Neural progenitor cell (in vitro differentiated cells): ENCODE measurements around the gene USP48. TPM values are rescaled to one million over a fixed set of nuclear protein-coding genes. Genes with fewer than 3 reads are reported as not detected.

Source experiments
- DNase-seq: peaks from one replicate; pipeline ENCODE4 v3.0.0-alpha.2; 2016; ENCODE audit warnings: low spot score
- H2AFZ ChIP-seq: fragments of 200-600 bp; sonication (generic); replicated peaks from 2 replicates; pipeline ENCODE4 v1.6.1; 2016; ENCODE audit warnings: antibody characterized with exemption
- H3F3A ChIP-seq: fragments of 200-600 bp; sonication (generic); 2 replicates; pipeline ENCODE4 v1.6.1; 2016; ENCODE audit warnings: antibody characterized with exemption, low read depth
- H3K27ac ChIP-seq: fragments of 200-600 bp; sonication (generic); 2 replicates; pipeline ENCODE4 v1.5.1; 2016; ENCODE audit warnings: mild to moderate bottlenecking
- H3K27me3 ChIP-seq: fragments of 200-600 bp; sonication (generic); 2 replicates; pipeline ENCODE4 v1.6.1; 2016; ENCODE audit warnings: mild to moderate bottlenecking, moderate library complexity
- H3K36me3 ChIP-seq: fragments of 200-600 bp; sonication (generic); 2 replicates; pipeline ENCODE4 v1.5.1; 2016
- H3K4me1 ChIP-seq: fragments of 200-600 bp; sonication (generic); 2 replicates; pipeline ENCODE4 v1.6.1; 2016; ENCODE audit warnings: mixed run types
- H3K4me2 ChIP-seq: fragments of 200-600 bp; sonication (generic); 2 replicates; pipeline ENCODE4 v1.6.1; 2016
- H3K4me3 ChIP-seq: fragments of 200-600 bp; sonication (generic); 2 replicates; pipeline ENCODE4 v1.5.1; 2016
- H3K79me2 ChIP-seq: fragments of 200-600 bp; sonication (generic); 2 replicates; pipeline ENCODE4 v1.6.1; 2016; ENCODE audit warnings: low read depth
- H3K9ac ChIP-seq: fragments of 200-600 bp; sonication (generic); 2 replicates; pipeline ENCODE4 v1.6.1; 2016
- H3K9me3 ChIP-seq: fragments of 200-600 bp; sonication (generic); 2 replicates; pipeline ENCODE4 v1.5.1; 2016; ENCODE audit warnings: low read depth
- H4K20me1 ChIP-seq: fragments of 200-600 bp; sonication (generic); 2 replicates; pipeline ENCODE4 v1.6.1; 2016; ENCODE audit warnings: low read depth
- H3K27ac Mint-ChIP-seq: 3 replicates; pipeline ENCODE4 v1.8.0; 2021; ENCODE audit warnings: mixed read lengths
- H3K27me3 Mint-ChIP-seq: 2 replicates; pipeline ENCODE4 v1.8.0; 2022; ENCODE audit warnings: low read depth, mild to moderate bottlenecking, inconsistent platforms, moderate library complexity, mixed read lengths; ENCODE audit not compliant: insufficient read depth
- H3K36me3 Mint-ChIP-seq: 3 replicates; pipeline ENCODE4 v1.8.0; 2021; ENCODE audit warnings: mixed read lengths
- H3K4me1 Mint-ChIP-seq: 3 replicates; pipeline ENCODE4 v1.8.0; 2021; ENCODE audit warnings: mixed read lengths
- H3K4me3 Mint-ChIP-seq: 3 replicates; pipeline ENCODE4 v1.8.0; 2021; ENCODE audit warnings: mild to moderate bottlenecking, moderate library complexity, mixed read lengths
- H3K9me3 Mint-ChIP-seq: 3 replicates; pipeline ENCODE4 v1.8.0; 2020; ENCODE audit warnings: mixed read lengths
- EZH2 ChIP-seq: fragments of 200-600 bp; sonication (generic); IDR thresholded peaks from 2 replicates; pipeline ENCODE4 v1.6.1; 2017; ENCODE audit warnings: antibody characterized with exemption, mild to moderate bottlenecking, moderate library complexity
- EZH2phosphoT487 ChIP-seq: fragments of 200-600 bp; sonication (generic); IDR thresholded peaks from 2 replicates; pipeline ENCODE4 v1.6.1; 2017; ENCODE audit warnings: antibody characterized with exemption
- total RNA-seq: library from RNA; depleted of rRNA; stranded (reverse); fragments of >200 nt; gene quantifications from 2 replicates; pipeline ENCODE4 v1.2.3, GENCODE V29; 2015; ENCODE audit warnings: low replicate concordance
- TF ChIP-seq, protein P1 (sequence below): fragments of 200-600 bp; sonication (generic); IDR thresholded peaks from 2 replicates; pipeline ENCODE4 v1.5.1; 2017; ENCODE audit warnings: antibody characterized with exemption, mild to moderate bottlenecking

Gene USP48
- total RNA-seq, 1 donor from 2014 or later, result 50.3 TPM

GRCh38 chr1:21754583-21754982, 28.4 kb downstream of the USP48 start:
- Histone ChIP-seq H3K27me3 (no peaks in the 10 kb centered on the region), H3K4me1 (no peaks in the 10 kb centered on the region), H2AFZ (no peak overlapping the region), H3K9ac (no peak overlapping the region), H3K79me2 (peaks cover 21% of the 10 kb centered on the region), H3K27ac (no peak overlapping the region), H3F3A (no peaks in the 10 kb centered on the region), H4K20me1 (peaks cover 6% of the 10 kb centered on the region), H3K36me3 (peaks cover 3% of the 10 kb centered on the region), H3K9me3 (no peaks in the 10 kb centered on the region), H3K4me2 (no peak overlapping the region), H3K4me3 (no peak overlapping the region)
- Mint-ChIP-seq H3K27me3 (no peaks in the 10 kb centered on the region), H3K9me3 (no peaks in the 10 kb centered on the region), H3K4me3 (no peak overlapping the region), H3K36me3 (peaks cover 16% of the 10 kb centered on the region), H3K27ac (no peak overlapping the region), H3K4me1 (no peaks in the 10 kb centered on the region)
- no peak for DNase-seq
- no peak for TF ChIP-seq EZH2phosphoT487
- TF ChIP-seq, protein P1, sequence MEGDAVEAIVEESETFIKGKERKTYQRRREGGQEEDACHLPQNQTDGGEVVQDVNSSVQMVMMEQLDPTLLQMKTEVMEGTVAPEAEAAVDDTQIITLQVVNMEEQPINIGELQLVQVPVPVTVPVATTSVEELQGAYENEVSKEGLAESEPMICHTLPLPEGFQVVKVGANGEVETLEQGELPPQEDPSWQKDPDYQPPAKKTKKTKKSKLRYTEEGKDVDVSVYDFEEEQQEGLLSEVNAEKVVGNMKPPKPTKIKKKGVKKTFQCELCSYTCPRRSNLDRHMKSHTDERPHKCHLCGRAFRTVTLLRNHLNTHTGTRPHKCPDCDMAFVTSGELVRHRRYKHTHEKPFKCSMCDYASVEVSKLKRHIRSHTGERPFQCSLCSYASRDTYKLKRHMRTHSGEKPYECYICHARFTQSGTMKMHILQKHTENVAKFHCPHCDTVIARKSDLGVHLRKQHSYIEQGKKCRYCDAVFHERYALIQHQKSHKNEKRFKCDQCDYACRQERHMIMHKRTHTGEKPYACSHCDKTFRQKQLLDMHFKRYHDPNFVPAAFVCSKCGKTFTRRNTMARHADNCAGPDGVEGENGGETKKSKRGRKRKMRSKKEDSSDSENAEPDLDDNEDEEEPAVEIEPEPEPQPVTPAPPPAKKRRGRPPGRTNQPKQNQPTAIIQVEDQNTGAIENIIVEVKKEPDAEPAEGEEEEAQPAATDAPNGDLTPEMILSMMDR, result no peak
- no peak for TF ChIP-seq EZH2

DNA sequence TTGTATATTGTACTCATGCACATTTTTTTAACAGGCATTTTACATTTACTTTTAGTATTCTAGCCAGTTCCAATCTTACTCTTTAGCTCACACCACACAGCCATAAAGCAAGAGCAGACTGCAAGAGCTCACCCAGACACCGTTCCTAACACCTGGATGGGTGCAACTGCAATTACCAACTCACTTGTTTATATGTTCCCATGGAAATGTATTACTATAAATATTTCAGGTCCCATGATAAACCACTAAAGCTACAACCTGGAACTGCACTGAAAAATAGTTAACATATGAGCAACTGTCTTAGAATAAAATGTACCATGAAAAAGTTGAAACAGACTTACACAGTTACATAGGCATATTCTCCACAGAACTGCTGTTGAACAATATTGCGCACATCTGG, 30.8 kb downstream of the USP48 start:
- Histone ChIP-seq H2AFZ (no peak overlapping the region), H3K4me1 (no peaks in the 10 kb centered on the region), H3K9ac (no peak overlapping the region), H4K20me1 (no peaks in the 10 kb centered on the region), H3K27ac (no peak overlapping the region), H3K36me3 (peaks cover 3% of the 10 kb centered on the region), H3K4me3 (no peak overlapping the region), H3K27me3 (no peaks in the 10 kb centered on the region), H3K4me2 (no peak overlapping the region), H3K9me3 (no peaks in the 10 kb centered on the region), H3K79me2 (no peaks in the 10 kb centered on the region), H3F3A (no peaks in the 10 kb centered on the region)
- peaks cover 19% of the 10 kb centered on the region for H3K36me3 Mint-ChIP-seq
- TF ChIP-seq EZH2phosphoT487 (no peak), EZH2 (no peak)
- TF ChIP-seq, protein P1, result no peak
- no peaks in the 10 kb centered on the region for H3K9me3 Mint-ChIP-seq
- H3K27ac Mint-ChIP-seq, result no peak overlapping the region
- H3K4me3 Mint-ChIP-seq, result no peak overlapping the region
- H3K27me3 Mint-ChIP-seq, result no peaks in the 10 kb centered on the region
- no peaks in the 10 kb centered on the region for H3K4me1 Mint-ChIP-seq
- DNase-seq, result no peak

DNA sequence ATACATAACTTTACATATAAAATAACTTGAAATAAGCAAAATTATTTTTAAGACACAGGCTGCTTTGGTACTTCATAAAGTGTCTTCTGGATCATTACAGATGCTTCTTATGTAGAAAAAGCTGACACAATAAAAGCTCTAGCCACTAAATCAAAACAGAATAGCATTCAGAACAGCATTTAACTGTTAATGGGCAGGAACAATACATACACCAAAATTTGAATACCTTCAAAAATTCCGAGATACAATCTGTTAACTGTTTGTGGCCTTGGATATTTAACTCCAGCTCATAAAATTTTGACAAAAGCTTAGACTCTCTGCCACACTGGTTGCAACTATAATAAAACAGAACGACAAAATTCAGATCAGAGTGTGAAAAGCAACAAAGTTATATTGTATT, 31.7 kb downstream of the USP48 start:
- H3K4me2 ChIP-seq, result no peak overlapping the region
- no peaks in the 10 kb centered on the region for H3K9me3 Mint-ChIP-seq
- no peaks in the 10 kb centered on the region for H3F3A ChIP-seq
- TF ChIP-seq, protein P1, result no peak
- TF ChIP-seq EZH2 (no peak), EZH2phosphoT487 (no peak)
- peaks cover 17% of the 10 kb centered on the region for H3K36me3 Mint-ChIP-seq
- no peak overlapping the region for H2AFZ ChIP-seq
- H3K9ac ChIP-seq, result no peak overlapping the region
- no peaks in the 10 kb centered on the region for H3K27me3 ChIP-seq
- no peak for DNase-seq
- H3K27me3 Mint-ChIP-seq, result no peaks in the 10 kb centered on the region
- H3K4me3 ChIP-seq, result no peak overlapping the region
- H3K27ac ChIP-seq, result no peak overlapping the region
- H3K27ac Mint-ChIP-seq, result no peak overlapping the region
- no peaks in the 10 kb centered on the region for H3K9me3 ChIP-seq
- H3K4me3 Mint-ChIP-seq, result no peak overlapping the region
- no peaks in the 10 kb centered on the region for H3K4me1 Mint-ChIP-seq
- H3K4me1 ChIP-seq, result no peaks in the 10 kb centered on the region
- no peaks in the 10 kb centered on the region for H4K20me1 ChIP-seq
- H3K79me2 ChIP-seq, result no peaks in the 10 kb centered on the region
- peaks cover 8% of the 10 kb centered on the region for H3K36me3 ChIP-seq
